Measurements from ENCODE around the gene PTPRN2. TPM values are rescaled to one million over a fixed set of nuclear protein-coding genes. Genes with fewer than 3 reads are reported as not detected.

The PTPRN2 gene
- total and polyA plus RNA-seq, 9 of the 15 experiments (the other 6 are each of a cell fraction or from before 2014, with no cell fraction given): not detected

GRCh38 chr7:158108646-158109293, 478.9 kb downstream of the PTPRN2 start:
- H4K20me1 ChIP-seq (replicated peaks; ENCODE audit: control insufficient read depth, insufficient read depth, low read length): no peaks in the 10 kb centered on the region
- no peaks in the 10 kb centered on the region; a peak in 1 of 5 replicates for H3K27me3 ChIP-seq (ENCODE audit: control insufficient read depth in 2 of 2, insufficient read depth in 2 of 2, low read length in 2 of 2)
- no TSS peak for BruUV-seq (replicated peaks)
- no peaks in the 10 kb centered on the region for H3K4me1 ChIP-seq (replicated peaks in 1 of 2; ENCODE audit: control insufficient read depth in 2 of 2, insufficient read depth in 2 of 2, low read length in 2 of 2)
- peak; percentile 84 for TF ChIP-seq JUNB (CRISPR knock-in tag; conservative IDR thresholded peaks at IDR 0.05)
- TF ChIP-seq CEBPG (CRISPR knock-in tag; IDR thresholded peaks at IDR 0.05): 0 out of 2 replicates have a peak, but pooled peaks have one; percentile 9
- TF ChIP-seq CEBPG (tag; conservative IDR thresholded peaks at IDR 0.05 in 1 of 2, IDR thresholded peaks at IDR 0.05 in 1 of 2): no peak
- TF ChIP-seq, protein P1, sequence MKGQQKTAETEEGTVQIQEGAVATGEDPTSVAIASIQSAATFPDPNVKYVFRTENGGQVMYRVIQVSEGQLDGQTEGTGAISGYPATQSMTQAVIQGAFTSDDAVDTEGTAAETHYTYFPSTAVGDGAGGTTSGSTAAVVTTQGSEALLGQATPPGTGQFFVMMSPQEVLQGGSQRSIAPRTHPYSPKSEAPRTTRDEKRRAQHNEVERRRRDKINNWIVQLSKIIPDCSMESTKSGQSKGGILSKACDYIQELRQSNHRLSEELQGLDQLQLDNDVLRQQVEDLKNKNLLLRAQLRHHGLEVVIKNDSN (CRISPR knock-in tag; IDR thresholded peaks at IDR 0.05): 0 out of 2 replicates have a peak, but pooled peaks have one; percentile 7
- TF ChIP-seq ZNF121 (CRISPR knock-in tag; conservative IDR thresholded peaks at IDR 0.05): no peak
- no peaks in the 10 kb centered on the region for H3K9me1 ChIP-seq (ENCODE audit: control insufficient read depth, insufficient read depth, low read length)
- H3K36me3 ChIP-seq (ENCODE audit: control insufficient read depth, insufficient read depth, low read length): no peaks in the 10 kb centered on the region
- ChIA-PET CTCF (ENCODE audit: low intra/inter-chr PET ratio) (no interaction called here), POLR2A (no interaction called here)
- WGBS (ENCODE audit: insufficient coverage, low coverage, missing lambda C conversion rate): 2% methylated on average over 4 of the region's 4 CpGs
- ATAC-seq (no peak), FAIRE-seq (no peak), DNase-seq (ENCODE audit: extremely low read depth in 1 of 4, low spot score in 3 of 4) (no peak)
- in situ Hi-C loops (cut with MboI): no loop called here
- intact Hi-C loops (cut with micrococcal nuclease): no loop called here
- no peak overlapping the region for H3K4me2 ChIP-seq (ENCODE audit: insufficient read depth, low read length)
- no peak overlapping the region for H3K9ac ChIP-seq (ENCODE audit: insufficient read depth in 1 of 2, low read depth in 2 of 2, low read length in 2 of 2)
- no peak overlapping the region for H2AFZ ChIP-seq (ENCODE audit: low read depth, low read length)
- H3K4me3 ChIP-seq: no peak overlapping the region
- H3K27ac ChIP-seq (ENCODE audit: extremely low read depth, low read depth, low read length): no peak overlapping the region
- peaks cover 6% of the 10 kb centered on the region; the same call in 1 of the 2 replicates for H3K9me3 ChIP-seq (replicated peaks; ENCODE audit: control insufficient read depth, insufficient read depth, low read depth, low read length)
- H3K79me2 ChIP-seq (ENCODE audit: control insufficient read depth, insufficient read depth, low read length): no peaks in the 10 kb centered on the region
